Epithelial cell of proximal tubule (primary cell): ENCODE data around the gene ZBTB43. TPM values are rescaled to one million over a fixed set of nuclear protein-coding genes. Genes with fewer than 3 reads are reported as not detected.

Experiments used
- DNase-seq: peaks from one replicate; pipeline ENCODE4 v3.0.0-alpha.2; 2011; ENCODE audit warnings: low read depth
- H3K4me3 ChIP-seq: 2 replicates; pipeline ENCODE4 v1.5.1; 2011; ENCODE audit warnings: low read depth, mild to moderate bottlenecking, low read length
- CTCF ChIP-seq: conservative IDR thresholded peaks from 2 replicates; pipeline ENCODE4 v1.5.1; 2012; ENCODE audit warnings: low read depth, mild to moderate bottlenecking, low read length
- total RNA-seq: library from RNA; depleted of rRNA; stranded (reverse); fragments of >200 nt; gene quantifications from 2 replicates; pipeline ENCODE4 v1.2.3, GENCODE V29; 2015

ZBTB43 gene
- 4.3 TPM in 2 replicates for total RNA-seq

GRCh38 chr9:126804696-126805553 lies at the start of gene ZBTB43:
TSS of gene ZBTB43 (plus strand) at chr9:126805040. CDS start at chr9:126832510, 27,470 bp downstream.
- no peak for TF ChIP-seq CTCF
- DNase-seq: no peak
- H3K4me3 ChIP-seq: peak within 1 kb of the TSS; percentile 80

DNA sequence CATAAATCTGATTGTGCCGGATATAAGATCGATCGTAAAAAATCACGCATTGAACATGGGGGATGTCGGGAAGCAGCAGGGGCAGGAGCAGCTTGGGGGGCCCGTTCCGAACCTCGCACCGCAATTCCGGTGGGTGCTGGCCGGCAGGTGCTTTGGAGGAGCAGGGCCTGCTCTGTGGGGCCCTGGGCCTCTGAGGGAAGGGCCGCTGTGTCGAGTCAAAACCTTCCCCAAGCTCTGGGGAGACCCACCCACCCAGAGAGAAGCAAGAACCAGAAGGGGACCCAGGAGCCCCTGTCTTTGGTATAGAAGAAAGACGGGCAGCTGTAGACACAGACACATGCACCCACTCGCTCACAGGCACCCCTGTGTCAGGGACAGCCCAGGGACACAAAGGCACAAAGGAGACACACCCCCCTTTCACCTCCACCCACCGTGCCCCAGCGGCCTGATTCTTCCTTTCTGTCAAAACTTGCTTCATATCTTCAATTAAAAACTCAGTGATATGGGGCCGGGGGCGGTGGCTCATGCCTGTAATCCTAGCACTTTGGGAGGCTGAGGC lies 49.4 kb upstream of the ZBTB43 start:
- H3K4me3 ChIP-seq: no peak overlapping the region
- no peak for TF ChIP-seq CTCF
- no peak for DNase-seq

DNA sequence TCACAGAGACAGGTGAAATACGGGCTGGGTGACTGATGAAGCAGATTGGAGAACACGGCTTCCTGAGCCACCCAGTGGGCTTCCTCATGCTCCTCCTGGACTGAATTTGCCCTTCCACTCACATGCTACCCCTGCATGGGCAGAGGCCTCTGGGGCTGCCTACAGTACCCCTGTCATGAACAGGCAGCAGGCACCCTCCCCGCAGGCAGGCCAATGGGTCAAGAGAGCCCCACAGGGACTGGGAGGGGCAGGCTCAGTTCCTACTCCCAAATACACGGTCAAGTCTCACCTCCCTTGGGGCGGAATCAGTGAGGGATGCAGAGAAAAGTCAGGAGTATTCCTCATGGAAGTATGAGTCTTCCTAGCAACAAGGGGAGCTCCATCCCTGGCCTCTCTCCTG lies 48.6 kb upstream of the ZBTB43 start:
- DNase-seq: no peak
- H3K4me3 ChIP-seq: no peak overlapping the region
- no peak for TF ChIP-seq CTCF

GRCh38 chr9:126756876-126757415 lies 47.9 kb upstream of the ZBTB43 start:
- no peak for DNase-seq
- TF ChIP-seq CTCF: no peak
- no peak overlapping the region for H3K4me3 ChIP-seq

DNA sequence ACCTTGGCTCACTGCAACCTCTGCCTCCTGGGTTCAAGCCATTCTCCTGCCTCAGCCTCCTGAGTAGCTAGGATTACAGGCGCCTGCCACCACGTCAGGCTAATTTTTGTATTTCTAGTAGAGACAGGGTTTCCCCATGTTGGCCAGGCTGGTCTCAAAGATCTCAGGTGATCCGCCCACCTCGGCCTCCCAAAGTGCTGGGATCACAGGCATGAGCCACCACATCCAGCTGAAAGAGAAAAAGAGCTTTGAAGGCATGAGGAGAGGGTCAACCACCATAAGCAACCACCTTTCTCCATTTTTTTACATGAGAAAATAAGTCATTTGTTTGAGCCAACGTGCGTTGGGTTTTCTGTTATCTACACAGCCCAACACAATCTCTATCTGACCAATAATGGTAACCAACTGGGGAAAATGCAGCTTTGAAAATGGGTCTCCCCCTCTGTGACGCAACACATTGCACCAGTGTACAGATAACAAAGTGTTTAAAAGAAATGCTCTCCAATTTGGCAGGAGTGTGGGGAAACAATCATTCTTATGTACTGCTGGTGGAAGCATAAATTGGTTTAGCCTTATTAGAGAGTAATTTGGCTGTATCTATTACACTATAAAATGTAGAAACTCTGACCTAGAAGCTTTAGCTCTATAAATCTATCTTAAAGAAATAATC lies 45.8 kb upstream of the ZBTB43 start:
- no peak for DNase-seq
- no peak for TF ChIP-seq CTCF
- H3K4me3 ChIP-seq: no peak overlapping the region

DNA sequence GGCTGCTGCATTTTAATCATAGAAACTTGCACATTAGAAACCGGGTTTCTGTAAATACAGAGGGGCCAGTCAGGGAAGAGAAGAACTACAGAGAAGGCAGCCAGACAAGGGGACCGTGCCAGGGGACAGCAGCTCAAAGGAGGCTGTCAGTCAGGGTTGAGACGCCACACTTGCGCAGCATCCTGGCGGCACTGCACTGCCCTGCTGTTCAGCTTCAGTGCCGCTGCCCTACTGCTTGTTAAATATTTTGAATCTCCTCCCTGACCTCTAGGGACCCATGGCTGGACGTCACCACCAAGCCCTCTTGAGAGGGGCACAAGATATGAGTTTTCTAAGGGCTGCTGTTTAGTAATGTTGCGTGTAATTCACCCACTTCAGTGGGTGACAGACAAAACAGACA lies 43.6 kb upstream of the ZBTB43 start:
- no peak for TF ChIP-seq CTCF
- H3K4me3 ChIP-seq: no peak overlapping the region
- no peak for DNase-seq
